Transverse colon (tissue), 4 donors: ENCODE results near the gene TRMO. TPM values are rescaled to one million over a fixed set of nuclear protein-coding genes. Genes with fewer than 3 reads are reported as not detected.
"Not testable (repeated sequence)": the region's sequence is repeated elsewhere in the genome, so short reads cannot be mapped to it uniquely, and the experiment has no call there.

Source experiments
- DNase-seq: peaks from one replicate; pipeline ENCODE4 v3.0.0-alpha.2; 2019
- H3K27ac ChIP-seq, 4 donors: fragments of 200-600 bp; sonication (generic); 2 replicates each; pipeline ENCODE4 v1.5.1; 2016 to 2018; ENCODE audit warnings: inconsistent platforms in 4 of 4
- H3K27me3 ChIP-seq: fragments of 200-600 bp; sonication (generic); 2 replicates; pipeline ENCODE4 v1.5.1; 2017; ENCODE audit warnings: inconsistent platforms
- H3K36me3 ChIP-seq, 4 donors: fragments of 200-600 bp; sonication (generic); 2 replicates each; pipeline ENCODE4 v1.5.1; 2017 to 2019; ENCODE audit warnings: inconsistent platforms in 4 of 4
- H3K4me1 ChIP-seq, 4 donors: fragments of 200-600 bp; sonication (generic); 2 replicates each; pipeline ENCODE4 v1.5.1; 2017 to 2020; ENCODE audit warnings: inconsistent platforms in 4 of 4
- H3K4me3 ChIP-seq, 4 donors: fragments of 200-600 bp; sonication (generic); 1 replicate in 1 of 4; 2 replicates in 3 of 4; pipeline versions ENCODE4 v1.5.1 to v1.6.1; 2017 to 2019; ENCODE audit warnings: inconsistent platforms in 4 of 4
- H3K9me3 ChIP-seq, 2 donors: fragments of 200-600 bp; sonication (generic); 2 replicates each; pipeline ENCODE4 v1.5.1; 2017 to 2019; ENCODE audit warnings: inconsistent platforms in 2 of 2
- CTCF ChIP-seq, 5 experiments: fragments of 200-600 bp in 3 of 5; fragments of 450-650 bp in 2 of 5; sonication (generic) in 3 of 5; IDR thresholded peaks; 1 replicate in 2 of 5; 2 replicates in 3 of 5; pipeline ENCODE4 v1.5.1; 2016 to 2017; ENCODE audit warnings: antibody characterized with exemption in 5 of 5, inconsistent platforms in 3 of 5, mild to moderate bottlenecking in 2 of 5, moderate library complexity in 1 of 5
- EP300 ChIP-seq: sonication (generic); formaldehyde crosslinking; IDR thresholded peaks from one replicate; pipeline ENCODE4 v1.6.1; 2017; ENCODE audit warnings: antibody characterized with exemption, low read depth
- POLR2A ChIP-seq: fragments of 450-650 bp; IDR thresholded peaks from one replicate; pipeline ENCODE4 v1.6.1; 2016; ENCODE audit warnings: antibody characterized with exemption, mild to moderate bottlenecking, moderate library complexity
- POLR2AphosphoS5 ChIP-seq, 3 donors: sonication (generic); formaldehyde crosslinking; IDR thresholded peaks; one replicate each; pipeline ENCODE4 v1.6.1; 2016; ENCODE audit warnings: antibody characterized with exemption in 3 of 3
- WGBS, 2 donors: methylation state at CpG; one replicate each; pipeline ENCODE4 v1.1.5; 2018; ENCODE audit warnings: low coverage in 1 of 2; 5-methylcytosine and 5-hydroxymethylcytosine counted together
- in situ Hi-C, 4 donors: fragments of 200-750 bp; cut with MboI; loops; one replicate each; pipeline versions ENCODE4 v1.15.0 to v1.15.1; 2017; ENCODE audit warnings: low sequenced_read_pairs in 3 of 4, low pct_ligation_motif_present in 1 of 4, low pct_unique_long_range_greater_than_20kb in 1 of 4
- intact Hi-C: fragments of 100-400 bp; cut with DNase I; formaldehyde crosslinking; loops from one replicate; pipeline ENCODE4 v1.15.1; 2023; ENCODE audit warnings: low total_unique reads
- total RNA-seq, 4 donors: library from RNA; depleted of rRNA; stranded (reverse); fragments of >200 nt; gene quantifications; one replicate each; pipeline ENCODE4 v1.1.0, GENCODE V29; 2016

TRMO gene
- total RNA-seq, 4 donors from 2014 or later = 25.6 to 37.8 (median 31.1) TPM

GRCh38 chr9:97961361-97961760, 39.1 kb upstream of the TRMO start:
- 85 to 89% methylated on average over 2 of the region's 2 CpGs for WGBS, 2 donors
- Histone ChIP-seq H3K4me1 (no peaks in the 10 kb centered on the region), H3K9me3 (no peaks in the 10 kb centered on the region), H3K27me3 (peaks cover 7% of the 10 kb centered on the region), H3K27ac (no peak overlapping the region), H3K36me3 (no peaks in the 10 kb centered on the region), H3K4me3 (no peak overlapping the region)
- intact Hi-C loops = no loop called here
- in situ Hi-C loops = no loop called here
- DNase-seq = no peak
- no peak for TF ChIP-seq CTCF (IDR thresholded peaks at IDR 0.05)
- no peak for TF ChIP-seq EP300
- TF ChIP-seq POLR2AphosphoS5 (IDR thresholded peaks at IDR 0.05) = no peak
- TF ChIP-seq POLR2A = no peak

- H3K9me3 ChIP-seq, in situ Hi-C loops, H3K4me1 ChIP-seq, DNase-seq, H3K27me3 ChIP-seq, H3K4me3 ChIP-seq, H3K27ac ChIP-seq, H3K36me3 ChIP-seq, intact Hi-C loops: not testable (repeated sequence)
- 79 to 85% methylated on average over 2 to 9 of the region's 9 CpGs for WGBS, 2 donors
Measured at GRCh38 chr9:97960678-97961328, 38.5 kb upstream of the TRMO start.

- intact Hi-C loops (no loop called here), in situ Hi-C loops (no loop called here)
- Histone ChIP-seq H3K4me3 (no peak overlapping the region), H3K36me3 (no peaks in the 10 kb centered on the region), H3K27me3 (no peaks in the 10 kb centered on the region), H3K9me3 (no peaks in the 10 kb centered on the region), H3K27ac (no peak overlapping the region), H3K4me1 (no peaks in the 10 kb centered on the region)
- DNase-seq = no peak
- TF ChIP-seq POLR2AphosphoS5 (IDR thresholded peaks at IDR 0.05) (no peak), EP300 (no peak), CTCF (IDR thresholded peaks at IDR 0.05) (no peak), POLR2A (no peak)
Measured at GRCh38 chr9:97959585-97959984, 37.3 kb upstream of the TRMO start.

- intact Hi-C loops (no loop called here), in situ Hi-C loops (no loop called here)
- no peak for DNase-seq
- no peaks in the 10 kb centered on the region for H3K4me1 ChIP-seq
- H3K27ac ChIP-seq = no peak overlapping the region
- H3K36me3 ChIP-seq = no peaks in the 10 kb centered on the region
- 50 to 81% methylated on average over 3 to 5 of the region's 5 CpGs for WGBS, 2 donors
- no peak overlapping the region for H3K4me3 ChIP-seq
- TF ChIP-seq POLR2AphosphoS5 (IDR thresholded peaks at IDR 0.05) (no peak), POLR2A (no peak), EP300 (no peak), CTCF (IDR thresholded peaks at IDR 0.05) (no peak)
- no peaks in the 10 kb centered on the region for H3K9me3 ChIP-seq
- no peaks in the 10 kb centered on the region for H3K27me3 ChIP-seq
Measured at GRCh38 chr9:97958812-97959511, 36.7 kb upstream of the TRMO start.

GRCh38 chr9:97956331-97956730, 34.0 kb upstream of the TRMO start:
- no peaks in the 10 kb centered on the region for H3K4me1 ChIP-seq
- intact Hi-C loops (no loop called here), in situ Hi-C loops (no loop called here)
- H3K4me3 ChIP-seq = no peak overlapping the region
- no peaks in the 10 kb centered on the region for H3K9me3 ChIP-seq
- no peak overlapping the region for H3K27ac ChIP-seq
- TF ChIP-seq POLR2A (no peak), POLR2AphosphoS5 (IDR thresholded peaks at IDR 0.05) (no peak), CTCF (IDR thresholded peaks at IDR 0.05) (no peak), EP300 (no peak)
- peaks cover 8% of the 10 kb centered on the region for H3K27me3 ChIP-seq
- no peaks in the 10 kb centered on the region for H3K36me3 ChIP-seq
- no peak for DNase-seq
